SKM-1 (cell line): ENCODE results near the gene TCF4.

Experiments used
- DNase-seq: peaks from one replicate; lab custom pipeline; 2025; ENCODE audit not compliant: unreplicated experiment; lab: John Stamatoyannopoulos, UW

Gene TCF4

GRCh38 chr18:55416791-55417190, 171.2 kb downstream of the TCF4 start:
- DNase-seq: no peak

- peak; percentile 25 for DNase-seq
These were observed 172.6 kb downstream of the TCF4 start for GRCh38 chr18:55415258-55415871.

DNA sequence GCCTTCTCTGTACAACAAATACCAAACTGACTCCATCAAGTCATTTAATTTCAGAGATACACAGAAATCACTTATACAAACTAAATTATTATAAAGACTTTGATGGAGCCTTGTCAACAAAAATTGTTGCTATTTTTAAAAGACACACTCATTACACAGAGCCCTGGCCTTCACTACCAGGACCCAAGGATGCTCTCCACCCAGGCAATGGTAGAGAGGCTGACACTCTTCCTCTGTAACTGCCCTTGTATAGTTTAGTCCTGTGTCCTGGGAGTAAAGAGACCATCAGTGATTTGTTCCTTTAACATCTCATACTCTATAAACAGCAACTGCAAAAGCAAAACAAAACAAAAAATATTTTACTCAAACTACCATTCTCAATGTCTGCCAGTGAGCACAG, 173.5 kb downstream of the TCF4 start:
- no peak for DNase-seq

GRCh38 chr18:55413474-55413873, 174.5 kb downstream of the TCF4 start:
- DNase-seq: no peak

DNA sequence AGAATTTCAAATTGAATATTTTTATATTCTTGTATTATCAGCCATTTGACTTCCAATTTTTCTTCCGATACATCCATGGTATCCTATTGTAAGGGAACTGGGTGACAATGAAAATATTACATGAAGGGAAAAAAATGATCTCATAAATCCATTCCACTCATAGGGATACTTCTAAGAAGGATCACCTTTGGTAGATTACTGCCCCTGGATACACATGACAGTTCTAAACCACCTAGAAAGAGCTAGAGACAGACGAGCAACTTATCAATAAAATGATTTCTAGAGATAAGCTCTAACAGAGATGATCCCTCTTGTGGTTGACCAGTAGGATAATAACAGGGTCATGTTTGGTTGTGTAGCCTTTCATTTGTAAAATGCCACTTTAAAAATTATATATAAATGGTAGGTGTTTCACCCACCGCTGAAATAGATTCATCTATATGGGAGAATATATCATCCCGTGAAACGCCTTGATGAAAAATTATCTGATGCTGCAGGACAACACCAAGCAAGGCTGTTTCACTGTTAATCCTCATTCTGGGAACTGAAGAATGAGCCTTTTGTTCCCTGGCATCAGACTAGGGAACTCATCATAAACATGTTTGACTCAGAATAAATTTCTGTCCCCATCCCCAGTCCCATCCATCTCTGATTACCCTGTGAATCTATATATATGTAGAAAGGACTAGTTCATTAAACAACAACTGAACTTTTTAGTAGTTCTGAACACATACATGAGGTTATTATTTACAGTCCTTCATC, 180.0 kb downstream of the TCF4 start:
- DNase-seq: no peak

GRCh38 chr18:55407191-55407590, 180.8 kb downstream of the TCF4 start:
- DNase-seq: no peak

DNA sequence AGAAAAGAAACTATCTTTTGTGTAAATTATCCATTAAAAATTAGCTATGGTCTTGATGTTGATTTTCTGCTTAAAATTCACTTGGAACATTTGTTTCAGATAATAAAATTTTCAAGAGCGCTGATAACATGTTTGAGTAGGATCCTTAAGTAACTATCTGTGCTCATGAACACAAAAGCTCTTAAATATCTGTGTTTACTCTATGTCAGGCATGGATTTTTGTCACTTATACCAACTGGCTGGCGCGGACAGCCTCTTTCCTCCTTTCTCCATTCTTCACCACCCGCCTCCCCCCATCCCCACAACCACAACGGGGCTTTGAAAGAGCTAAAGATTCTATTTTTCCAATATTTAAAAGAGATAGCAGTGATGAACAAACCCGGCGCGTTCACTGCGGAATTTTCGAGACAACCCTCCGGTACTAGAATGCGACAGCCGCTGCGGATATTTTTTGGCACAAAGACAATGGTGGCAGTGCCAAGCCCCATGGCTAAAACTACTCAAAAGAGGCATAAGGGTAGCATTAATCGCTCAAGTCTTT, 181.5 kb downstream of the TCF4 start:
- no peak for DNase-seq

DNA sequence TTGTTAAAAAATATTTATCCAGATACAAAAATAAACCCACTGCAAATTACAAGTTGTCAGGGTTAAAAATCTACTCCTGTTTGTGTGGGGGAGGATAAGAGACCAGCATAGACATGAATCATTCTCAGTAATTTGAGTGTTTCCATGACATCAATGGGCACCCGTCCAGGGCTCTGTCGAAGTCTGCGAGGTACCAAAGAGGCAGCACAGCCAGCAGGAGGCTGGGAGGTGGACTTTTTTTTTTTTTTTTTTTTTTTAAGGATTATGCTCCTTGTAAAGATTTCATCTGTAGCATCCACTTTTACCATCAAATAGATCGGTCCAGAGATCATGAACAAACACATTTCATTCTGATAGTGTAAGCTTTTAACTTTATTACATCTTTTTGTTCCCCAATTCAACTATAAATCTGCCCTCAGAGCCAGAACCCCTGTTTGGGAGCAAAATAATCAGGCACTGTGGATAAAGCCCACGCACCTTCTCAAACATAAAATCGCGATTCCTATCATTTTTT, 182.0 kb downstream of the TCF4 start:
- no peak for DNase-seq

- DNase-seq: no peak
These were observed 182.5 kb downstream of the TCF4 start for GRCh38 chr18:55405475-55405874.

GRCh38 chr18:55404832-55405465, 183.0 kb downstream of the TCF4 start:
- no peak for DNase-seq

- no peak for DNase-seq
These were observed 183.7 kb downstream of the TCF4 start for GRCh38 chr18:55404136-55404830.

DNA sequence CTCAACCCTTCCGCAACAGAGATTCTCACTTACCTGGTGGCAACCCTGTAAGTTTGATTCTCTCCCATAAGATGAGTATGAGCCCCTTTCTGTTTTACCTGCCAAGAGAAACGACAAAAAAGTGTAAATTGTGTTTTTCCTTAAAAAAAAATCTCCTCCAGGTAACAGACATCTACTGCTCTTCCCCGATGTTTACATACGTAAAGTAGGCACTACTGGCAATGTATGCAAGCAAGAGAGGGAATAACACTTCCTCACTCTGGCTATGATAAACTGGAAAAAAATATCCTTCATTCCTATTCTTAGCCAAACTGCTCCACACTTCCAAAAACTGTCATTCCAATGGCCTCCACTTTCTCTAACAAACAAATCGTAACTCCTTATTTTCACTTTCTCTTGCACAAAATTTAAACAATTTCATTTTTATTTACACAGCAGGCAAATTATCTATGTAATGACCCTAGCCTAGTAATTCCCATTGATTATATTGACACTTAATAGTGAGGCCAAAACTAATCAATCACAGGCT, 184.5 kb downstream of the TCF4 start:
- no peak for DNase-seq

DNA sequence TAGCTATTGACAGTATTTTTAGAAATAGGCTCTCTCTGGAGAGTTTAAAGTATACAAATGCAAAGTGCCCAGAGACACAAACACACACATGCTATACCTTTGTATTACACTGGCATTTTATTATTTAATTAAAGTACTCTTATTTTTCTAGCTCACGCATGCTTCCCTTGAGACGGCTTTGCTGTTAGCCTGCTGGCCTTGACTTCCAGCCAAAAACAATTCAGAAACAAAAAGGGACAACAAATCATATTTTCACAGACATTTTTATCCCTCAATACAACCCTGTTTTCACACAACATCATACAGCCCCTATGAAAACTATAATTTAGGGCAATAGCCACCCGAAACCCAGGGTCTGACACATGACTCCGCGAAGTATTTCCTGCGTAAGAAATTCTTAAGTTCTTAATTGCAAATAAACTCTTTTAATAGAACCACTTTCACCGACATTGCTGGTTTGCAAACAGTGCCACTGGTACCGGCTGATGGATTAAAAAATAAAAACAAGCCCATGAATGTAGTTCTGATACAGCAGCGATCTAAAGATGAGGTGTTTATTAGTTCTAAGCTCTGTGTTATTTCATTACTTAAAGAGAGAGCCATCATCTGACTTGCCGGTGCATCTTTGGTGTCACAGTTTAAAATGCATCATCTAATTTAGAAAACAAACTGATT, 185.1 kb downstream of the TCF4 start:
- DNase-seq: no peak

- no peak for DNase-seq
These were observed 186.3 kb downstream of the TCF4 start for GRCh38 chr18:55401638-55402191.

GRCh38 chr18:55400590-55401541, 187.1 kb downstream of the TCF4 start:
- no peak for DNase-seq

GRCh38 chr18:55400081-55400480, 187.9 kb downstream of the TCF4 start:
- DNase-seq: no peak

- no peak for DNase-seq
These were observed 189.1 kb downstream of the TCF4 start for GRCh38 chr18:55398858-55399257.

DNA sequence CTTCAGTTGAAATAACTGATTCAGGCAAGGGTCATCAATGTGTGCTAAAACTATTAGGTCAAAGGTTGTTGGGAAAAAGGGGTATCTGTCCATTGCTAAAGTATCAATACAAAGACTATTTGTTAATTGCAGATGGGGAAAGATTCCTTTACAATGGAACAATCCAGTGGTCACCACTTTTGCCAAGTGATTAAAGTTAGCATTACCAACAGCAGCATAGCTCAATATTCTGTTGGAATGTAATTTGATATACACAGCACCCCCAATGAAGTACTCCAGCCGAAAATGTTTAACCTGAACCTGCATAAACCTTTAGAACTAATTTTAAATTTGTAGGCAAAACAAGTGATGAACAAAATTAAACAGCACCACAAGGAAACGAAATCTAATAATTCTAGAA, 191.0 kb downstream of the TCF4 start:
- DNase-seq: no peak
